K562 (cell line): ENCODE measurements around the gene PIH1D1. TPM values are rescaled to one million over a fixed set of nuclear protein-coding genes. Genes with fewer than 3 reads are reported as not detected.

Experiments used
- ATAC-seq: fragments of 200-7000 bp; cut with Tn5 transposase; 3 replicates; pipeline ENCODE4 v1.9.1; 2020; ENCODE audit warnings: moderate library complexity
- BruUV-seq: library from RNA; stranded (reverse); fragments of 400-500 nt; replicated peaks from 2 replicates; lab custom pipeline; 2021; lab: Mats Ljungman, UMichigan
- CTCF ChIA-PET: fragments of 300-600 bp; formaldehyde crosslinking; extraction: SDS; loops from one replicate; lab custom pipeline; 2021; ENCODE audit warnings: low intra/inter-chr PET ratio; lab: Yijun Ruan, JAX
- POLR2A ChIA-PET: fragments of 300-600, 350-650 bp; sonication (Branson Sonifier 250); formaldehyde crosslinking; extraction: SDS; loops from one replicate; lab custom pipeline; 2021; ENCODE audit warnings: antibody characterized with exemption, inconsistent platforms; lab: Yijun Ruan, JAX
- DNase-seq, 4 experiments: peaks; one replicate each; pipeline versions ENCODE4 v3.0.0 to v3.0.0-alpha.2; 2011 to 2018; ENCODE audit warnings: low spot score in 3 of 4, mixed read lengths in 3 of 4; ENCODE audit errors: extremely low read depth in 1 of 4
- FAIRE-seq: peaks from 2 replicates; lab custom pipeline; 2011; peaks lifted over from hg19 to GRCh38; lab: Jason Lieb, UNC
- H2AFZ ChIP-seq: 2 replicates; pipeline ENCODE4 v1.6.0; 2011; ENCODE audit warnings: low read depth, low read length, control low read depth, inconsistent platforms
- H3K27ac ChIP-seq: fragments of 200-600 bp; 3 replicates; pipeline ENCODE4 v1.8.0; 2011; ENCODE audit warnings: low read depth, mild to moderate bottlenecking, control low read depth, inconsistent platforms, low read length, moderate library complexity, mixed read lengths; ENCODE audit errors: extremely low read depth
- H3K27me3 ChIP-seq, 2 experiments: fragments of 300-600 bp in 1 of 2; 2 replicates in 1 of 2; 3 replicates in 1 of 2; pipeline versions ENCODE4 v1.6.0 to v1.8.0; 2011; ENCODE audit warnings: inconsistent platforms in 2 of 2, low read length in 2 of 2, mild to moderate bottlenecking in 1 of 2, mixed read lengths in 1 of 2, moderate library complexity in 1 of 2; ENCODE audit not compliant: control insufficient read depth in 2 of 2, insufficient read depth in 2 of 2
- H3K36me3 ChIP-seq: fragments of 300-600 bp; 3 replicates; pipeline ENCODE4 v1.8.0; 2011; ENCODE audit warnings: mild to moderate bottlenecking, low read length, inconsistent platforms; ENCODE audit not compliant: control insufficient read depth, insufficient read depth
- H3K4me1 ChIP-seq, 2 experiments: fragments of 200-600 bp in 1 of 2; replicated peaks in 1 of 2; 2 replicates in 1 of 2; 3 replicates in 1 of 2; pipeline versions ENCODE4 v1.5.1 to v1.8.0; 2011; ENCODE audit warnings: inconsistent platforms in 2 of 2, low read length in 2 of 2, mild to moderate bottlenecking in 1 of 2, mixed read lengths in 1 of 2, moderate library complexity in 1 of 2; ENCODE audit not compliant: control insufficient read depth in 2 of 2, insufficient read depth in 2 of 2
- H3K4me2 ChIP-seq: 2 replicates; pipeline ENCODE4 v1.6.1; 2011; ENCODE audit warnings: low read length, control low read depth, inconsistent platforms, mixed read lengths; ENCODE audit not compliant: insufficient read depth
- H3K4me3 ChIP-seq: fragments of 200-600 bp; sonication (generic), shearing (Covaris generic); 2 replicates; pipeline ENCODE4 v1.5.1; 2016; ENCODE audit warnings: control low read depth, inconsistent platforms
- H3K79me2 ChIP-seq: fragments of 200-600 bp; 3 replicates; pipeline ENCODE4 v1.8.0; 2011; ENCODE audit warnings: low read length, inconsistent platforms; ENCODE audit not compliant: control insufficient read depth, insufficient read depth
- H3K9ac ChIP-seq, 2 experiments: 2 replicates each; pipeline versions ENCODE4 v1.6.0 to v1.6.1; 2011; ENCODE audit warnings: low read depth in 2 of 2, low read length in 2 of 2, control low read depth in 1 of 2, inconsistent platforms in 1 of 2, mild to moderate bottlenecking in 1 of 2, mixed read lengths in 1 of 2; ENCODE audit not compliant: insufficient read depth in 1 of 2
- H3K9me1 ChIP-seq: one replicate; pipeline ENCODE4 v1.6.0; 2011; ENCODE audit warnings: inconsistent platforms, mild to moderate bottlenecking, low read length, moderate library complexity; ENCODE audit not compliant: control insufficient read depth, insufficient read depth
- H3K9me3 ChIP-seq: replicated peaks from 2 replicates; pipeline ENCODE4 v1.5.1; 2011; ENCODE audit warnings: low read depth, low read length, inconsistent platforms; ENCODE audit not compliant: control insufficient read depth, insufficient read depth
- H4K20me1 ChIP-seq: replicated peaks from 2 replicates; pipeline ENCODE4 v1.6.1; 2011; ENCODE audit warnings: low read length, inconsistent platforms, mixed read lengths; ENCODE audit not compliant: control insufficient read depth, insufficient read depth
- BRCA1 ChIP-seq, 2 experiments: fragments of 450-650 bp in 1 of 2; sonication (generic) in 1 of 2; formaldehyde crosslinking in 1 of 2; IDR thresholded peaks; 2 replicates each; pipeline versions ENCODE4 v1.5.0 to v1.6.1; 2017 to 2020; ENCODE audit warnings: mild to moderate bottlenecking in 1 of 2, missing genetic modification reagents in 1 of 2
- HDAC6 ChIP-seq: IDR thresholded peaks from 2 replicates; pipeline ENCODE4 v1.6.1; 2012; ENCODE audit warnings: low read depth, mild to moderate bottlenecking, control low read depth, inconsistent platforms, low read length, moderate library complexity
- IRF2 ChIP-seq: sonication (generic); formaldehyde crosslinking; IDR thresholded peaks from 2 replicates; pipeline ENCODE4 v1.8.1; 2022; ENCODE audit warnings: mild to moderate bottlenecking, missing genetic modification reagents
- POLR2AphosphoS2 ChIP-seq: IDR thresholded peaks from 2 replicates; pipeline ENCODE4 v1.6.1; 2012; ENCODE audit warnings: low read length, improper control_type of control experiment
- RBFOX2 ChIP-seq: fragments of 200-400 bp; formaldehyde crosslinking; IDR thresholded peaks from 2 replicates; pipeline ENCODE4 v1.6.1; 2017; ENCODE audit warnings: low read depth, mild to moderate bottlenecking, low read length, moderate library complexity
- SNRNP70 ChIP-seq: fragments of 200-400 bp; formaldehyde crosslinking; optimal IDR thresholded peaks from 2 replicates; pipeline ENCODE3; 2017; ENCODE audit warnings: low read depth, low read length
- XRCC3 ChIP-seq: fragments of 450-650 bp; IDR thresholded peaks from 2 replicates; pipeline ENCODE4 v1.6.1; 2017; ENCODE audit warnings: mild to moderate bottlenecking, moderate library complexity
- WGBS: fragments of 100-300 bp; shearing (Covaris generic); methylation state at CpG from one replicate; pipeline ENCODE4 v1.1.6; 2016; ENCODE audit warnings: low coverage, mixed read lengths; ENCODE audit not compliant: insufficient coverage; ENCODE audit errors: missing lambda C conversion rate; 5-methylcytosine and 5-hydroxymethylcytosine counted together
- in situ Hi-C: fragments of 300-500 bp; cut with MboI; formaldehyde crosslinking; loops from 4 replicates; pipeline ENCODE4 v1.15.0; 2018; ENCODE audit warnings: inconsistent platforms, mixed read lengths
- intact Hi-C: fragments of 100-400 bp; cut with micrococcal nuclease; formaldehyde crosslinking; loops from 2 replicates; pipeline ENCODE4 v1.14.2; 2022
- polyA plus RNA-seq, 8 experiments: library from polyadenylated mRNA; depleted of rRNA in 4 of 8; stranded (reverse) in 5 of 8; unstranded in 3 of 8; fragments of >200 nt; fragmentation: Nextera tagmentation in 2 of 8; fragmentation: Illumina TruSeq in 1 of 8; extraction: Ambion mirVana in 2 of 8; extraction: Trizol in 1 of 8; gene quantifications; 2 replicates each; pipeline versions ENCODE4 v1.2.1 to v1.2.3, GENCODE V29; 2011 to 2014; ENCODE audit warnings: inconsistent platforms in 1 of 8, missing spikeins in 1 of 8
- total RNA-seq, 7 experiments: library from RNA; depleted of rRNA in 6 of 7; stranded (reverse); fragments of >200 nt in 6 of 7; fragmentation: Illumina TruSeq in 2 of 7; extraction: Trizol in 2 of 7; gene quantifications; 2 replicates each; pipeline versions ENCODE4 v1.2.1 to v1.2.3, GENCODE V29; 2011 to 2021; ENCODE audit warnings: low replicate concordance in 1 of 7

Gene PIH1D1
- total and polyA plus RNA-seq, 9 of the 15 experiments (the other 6 are each of a cell fraction or from before 2014, with no cell fraction given), result 26.5 to 224 (median 137) TPM

DNA sequence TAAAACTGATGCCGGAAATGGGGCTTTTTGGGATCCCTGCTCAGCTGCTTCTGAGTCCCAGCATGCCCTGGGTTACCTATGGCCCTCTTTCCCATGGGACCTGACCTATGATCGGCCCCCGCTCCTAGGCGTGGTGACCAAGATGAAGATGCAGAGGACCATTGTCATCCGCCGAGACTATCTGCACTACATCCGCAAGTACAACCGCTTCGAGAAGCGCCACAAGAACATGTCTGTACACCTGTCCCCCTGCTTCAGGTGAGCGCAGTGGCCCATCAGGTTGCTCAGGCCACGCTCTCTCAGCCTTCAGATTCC lies 46.1 kb upstream of the PIH1D1 start:
- no peaks in the 10 kb centered on the region for H3K9me3 ChIP-seq
- in situ Hi-C loops, result loop anchor here (10.0 kb wide), 1 partner anchor 377 kb away; the partner anchor contains the start of genes AKT1S1 and TBC1D17
- peaks cover 38% of the 10 kb centered on the region for H3K36me3 ChIP-seq
- peaks cover 7% of the 10 kb centered on the region for H3K9me1 ChIP-seq
- H3K27me3 ChIP-seq, result no peaks in the 10 kb centered on the region
- no peak for ATAC-seq
- no peak for FAIRE-seq
- H3K4me3 ChIP-seq, result peak overlapping the region; percentile 89
- no TSS peak for BruUV-seq
- intact Hi-C loops, result no loop called here
- H3K9ac ChIP-seq, result peak overlapping the region; percentile 96 to 99
- CTCF ChIA-PET, result interaction anchor here (0.6 kb wide), 1 partner anchor 31 kb away, joined by 4 read pairs; no protein-coding TSS in a partner anchor
- POLR2A ChIA-PET, result interaction anchor here (0.7 to 2.3 kb wide), 4 partner anchors 9 to 142 kb away, joined by 3 to 7 read pairs (median 4); partner anchors contain the start of gene RRAS
- peak overlapping the region; percentile 97 for H3K4me2 ChIP-seq
- TF ChIP-seq RBFOX2, result peak; percentile 22; the same call in 1 of the 2 replicates
- TF ChIP-seq HDAC6, result no peak
- peak; percentile 60; the same call in 1 of the 2 replicates for TF ChIP-seq IRF2 (CRISPR knock-in tag)
- no peak for TF ChIP-seq BRCA1 (IDR thresholded peaks at IDR 0.05)
- TF ChIP-seq BRCA1 (CRISPR knock-in tag; IDR thresholded peaks at IDR 0.05), result peak; percentile 79; the same call in 1 of the 2 replicates
- peak; percentile 10; the same call in 1 of the 2 replicates for TF ChIP-seq POLR2AphosphoS2
- TF ChIP-seq SNRNP70, result peak; percentile 32
- TF ChIP-seq XRCC3, result no peak
- TF ChIP-seq, all 486 proteins: peak for 5
- Histone ChIP-seq H3K27ac (peak overlapping the region; percentile 10; the same call in 2 of the 3 replicates), H3K4me1 (peaks cover 33 to 44% of the 10 kb centered on the region in 2 experiments; a peak in 4 of 5 replicates), H2AFZ (no peak overlapping the region), H3K79me2 (peaks cover 35% of the 10 kb centered on the region), H4K20me1 (peaks cover 32% of the 10 kb centered on the region)
- 52% methylated on average over 8 of the region's 12 CpGs for WGBS
- no peak for DNase-seq
